A549 (cell line): ENCODE measurements around the gene TESMIN. TPM values are rescaled to one million over a fixed set of nuclear protein-coding genes. Genes with fewer than 3 reads are reported as not detected.

Source experiments
- ATAC-seq, 2 experiments: fragments of 200-7000 bp in 1 of 2; fragments of >200 bp in 1 of 2; cut with Nextera tagmentation in 1 of 2; cut with Tn5 transposase in 1 of 2; 3 replicates each; pipeline versions ENCODE4 v1.8.0 to v1.9.1; 2018 to 2020; ENCODE audit warnings: mild to moderate bottlenecking in 1 of 2, moderate library complexity in 1 of 2
- CTCF ChIA-PET: fragments of 300-600 bp; sonication (Branson Sonifier 250); formaldehyde crosslinking; extraction: SDS; loops from one replicate; lab custom pipeline; 2021; ENCODE audit warnings: antibody characterized with exemption, inconsistent platforms; lab: Yijun Ruan, JAX
- POLR2A ChIA-PET: fragments of 350-600 bp; formaldehyde crosslinking; extraction: SDS; loops from one replicate; lab custom pipeline; 2021; ENCODE audit warnings: antibody characterized with exemption, inconsistent platforms; lab: Yijun Ruan, JAX
- DNase-seq, 2 experiments: peaks; one replicate each; pipeline versions ENCODE4 v3.0.0 to v3.0.0-alpha.2; 2011 to 2016; ENCODE audit warnings: low read depth in 1 of 2, low spot score in 1 of 2
- FAIRE-seq: peaks from 2 replicates; lab custom pipeline; 2011; peaks lifted over from hg19 to GRCh38; lab: Jason Lieb, UNC
- H3K27ac ChIP-seq, 2 experiments: fragments of >200 bp; sonication (Bioruptor Twin); formaldehyde crosslinking; 3 replicates each; pipeline ENCODE4 v1.5.1; 2016 to 2017
- H3K4me1 ChIP-seq: fragments of >200 bp; sonication (Bioruptor Twin); formaldehyde crosslinking; 3 replicates; pipeline ENCODE4 v1.6.1; 2016
- H3K4me2 ChIP-seq: fragments of >200 bp; sonication (Bioruptor Twin); formaldehyde crosslinking; 3 replicates; pipeline ENCODE4 v1.6.1; 2016
- H3K4me3 ChIP-seq: fragments of >200 bp; sonication (Bioruptor Twin); formaldehyde crosslinking; 3 replicates; pipeline ENCODE4 v1.5.1; 2016
- H3K9me3 ChIP-seq: fragments of >200 bp; sonication (Bioruptor Twin); formaldehyde crosslinking; 3 replicates; pipeline ENCODE4 v1.6.1; 2016
- CHD2 ChIP-seq: fragments of 150-350 bp; IDR thresholded peaks from 2 replicates; pipeline ENCODE4 v1.6.1; 2014; ENCODE audit warnings: low read length; ENCODE audit not compliant: partially characterized antibody
- CTCF ChIP-seq: fragments of >200 bp; sonication (Bioruptor Twin); formaldehyde crosslinking; IDR thresholded peaks from 3 replicates; pipeline ENCODE4 v1.5.1; 2016
- EHMT2 ChIP-seq: fragments of 200-600 bp; sonication (generic); IDR thresholded peaks from 2 replicates; pipeline ENCODE4 v1.6.1; 2016; ENCODE audit warnings: antibody characterized with exemption, low read depth, mild to moderate bottlenecking, moderate library complexity
- ESRRA ChIP-seq: fragments of 150-350 bp; IDR thresholded peaks from 2 replicates; pipeline ENCODE4 v1.6.1; 2014; ENCODE audit warnings: mild to moderate bottlenecking, low read length, borderline replicate concordance
- JUN ChIP-seq, 2 experiments: fragments of >200 bp; sonication (Bioruptor Twin); formaldehyde crosslinking; IDR thresholded peaks; 2 replicates in 1 of 2; 3 replicates in 1 of 2; pipeline ENCODE4 v1.6.1; 2016 to 2017
- MAX ChIP-seq: IDR thresholded peaks from 2 replicates; pipeline ENCODE4 v1.6.1; 2012
- MAZ ChIP-seq: fragments of 150-350 bp; IDR thresholded peaks from 2 replicates; pipeline ENCODE4 v1.6.1; 2014; ENCODE audit warnings: antibody characterized with exemption, low read depth, low read length, borderline replicate concordance
- PHF8 ChIP-seq: fragments of 200-600 bp; sonication (generic); IDR thresholded peaks from 2 replicates; pipeline ENCODE4 v1.6.1; 2016; ENCODE audit warnings: low read depth, mild to moderate bottlenecking, antibody characterized with exemption, moderate library complexity, borderline replicate concordance
- POLR2A ChIP-seq: IDR thresholded peaks from 2 replicates; pipeline ENCODE4 v1.6.1; 2012; ENCODE audit warnings: mild to moderate bottlenecking, low read length
- RAD21 ChIP-seq, 2 experiments: fragments of >200 bp in 1 of 2; sonication (Bioruptor Twin) in 1 of 2; formaldehyde crosslinking in 1 of 2; IDR thresholded peaks in 1 of 2; conservative IDR thresholded peaks in 1 of 2; 2 replicates in 1 of 2; 3 replicates in 1 of 2; pipeline ENCODE4 v1.6.1; 2012 to 2018; ENCODE audit warnings: inconsistent platforms in 1 of 2
- SMC3 ChIP-seq: fragments of >200 bp; sonication (Bioruptor Twin); formaldehyde crosslinking; IDR thresholded peaks from 3 replicates; pipeline ENCODE4 v1.6.1; 2018; ENCODE audit warnings: inconsistent platforms
- TFCP2L1 ChIP-seq: fragments of 250-450 bp; sonication (Bioruptor Pico); IDR thresholded peaks from 2 replicates; pipeline ENCODE4 v1.5.0; 2021; ENCODE audit warnings: mild to moderate bottlenecking
- ZC3H11A ChIP-seq: fragments of 450-650 bp; IDR thresholded peaks from 2 replicates; pipeline ENCODE4 v1.6.1; 2014; ENCODE audit warnings: antibody characterized with exemption, mild to moderate bottlenecking
- WGBS: methylation state at CpG from one replicate; pipeline ENCODE4 v1.1.6; 2017; ENCODE audit errors: missing lambda C conversion rate; 5-methylcytosine and 5-hydroxymethylcytosine counted together
- polyA minus RNA-seq: library from RNA; depleted of rRNA, polyadenylated mRNA; stranded (reverse); fragments of >200 nt; gene quantifications from 2 replicates; pipeline ENCODE4 v1.2.3, GENCODE V29; 2011; rRNA and poly(A)+ RNA removed
- polyA plus RNA-seq, 4 experiments: library from polyadenylated mRNA; depleted of rRNA in 3 of 4; stranded (reverse); fragments of >200 nt; fragmentation: RNase III in 1 of 4; extraction: RNeasy Plus Mini Kit Qiagen cat#74134 plus additional on column Dnase treatment in 1 of 4; gene quantifications; 2 replicates in 3 of 4; 3 replicates in 1 of 4; pipeline ENCODE4 v1.2.3, GENCODE V29; 2011 to 2017
- TF ChIP-seq, protein P1 (sequence below): fragments of >200 bp; sonication (Bioruptor Twin); formaldehyde crosslinking; IDR thresholded peaks from 3 replicates; pipeline ENCODE4 v1.6.1; 2016
- TF ChIP-seq, protein P2 (sequence below): fragments of 250-450 bp; sonication (Bioruptor Pico); IDR thresholded peaks from 2 replicates; pipeline ENCODE4 v1.5.0; 2021; ENCODE audit warnings: mild to moderate bottlenecking, moderate library complexity, borderline replicate concordance

TESMIN gene, protein sequence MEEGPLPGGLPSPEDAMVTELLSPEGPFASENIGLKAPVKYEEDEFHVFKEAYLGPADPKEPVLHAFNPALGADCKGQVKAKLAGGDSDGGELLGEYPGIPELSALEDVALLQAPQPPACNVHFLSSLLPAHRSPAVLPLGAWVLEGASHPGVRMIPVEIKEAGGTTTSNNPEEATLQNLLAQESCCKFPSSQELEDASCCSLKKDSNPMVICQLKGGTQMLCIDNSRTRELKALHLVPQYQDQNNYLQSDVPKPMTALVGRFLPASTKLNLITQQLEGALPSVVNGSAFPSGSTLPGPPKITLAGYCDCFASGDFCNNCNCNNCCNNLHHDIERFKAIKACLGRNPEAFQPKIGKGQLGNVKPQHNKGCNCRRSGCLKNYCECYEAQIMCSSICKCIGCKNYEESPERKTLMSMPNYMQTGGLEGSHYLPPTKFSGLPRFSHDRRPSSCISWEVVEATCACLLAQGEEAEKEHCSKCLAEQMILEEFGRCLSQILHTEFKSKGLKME
- polyA plus RNA-seq (2011; rRNA removed): 4.5 and 5.0 TPM in 2 replicates
- 7.7 and 9.3 TPM in 2 replicates for polyA plus RNA-seq (2012; cell fraction: cytosol; rRNA removed)
- 8.9 and 11.6 TPM in 2 replicates for polyA plus RNA-seq (2012; cell fraction: nucleus; rRNA removed)
- 4.7 to 6.4 TPM (median 5.2 TPM) in 3 replicates for polyA plus RNA-seq (2017; fragmentation: RNase III; extraction: RNeasy Plus Mini Kit Qiagen cat#74134 plus additional on column Dnase treatment)
- 1.8 and 2.2 TPM in 2 replicates for polyA minus RNA-seq

DNA sequence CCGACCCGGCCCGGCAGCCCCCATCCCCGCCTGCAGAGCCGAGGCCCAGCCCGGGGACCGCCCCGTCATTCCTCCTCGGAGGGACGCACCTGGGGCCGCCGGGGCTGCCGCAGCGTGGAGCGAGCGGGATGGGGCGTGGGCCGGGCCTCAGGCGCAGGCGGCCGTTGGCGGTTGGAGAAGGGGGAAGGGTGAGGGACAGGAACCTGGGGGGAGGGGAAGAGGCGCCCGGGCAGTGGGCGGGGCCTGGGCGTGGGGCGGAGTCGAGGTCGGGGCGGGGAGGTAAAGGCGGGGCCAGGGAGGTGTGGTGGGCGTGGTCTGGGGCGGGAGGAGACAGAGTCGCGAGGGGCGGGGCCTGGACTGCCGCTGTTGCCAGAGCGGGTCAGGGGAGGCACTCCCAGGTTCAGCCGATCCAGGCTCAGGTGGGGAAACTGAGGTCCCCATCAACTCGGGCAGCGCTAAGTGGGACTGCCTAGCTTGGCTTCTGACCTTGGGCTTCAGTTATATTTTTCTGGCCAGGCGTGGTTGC, at the start of gene TESMIN:
TSS of gene TESMIN (minus strand) at position 190 of the 526 bp plus-strand sequence. CDS start 860 bp downstream, outside the sequence.
- ChIA-PET POLR2A (no interaction called here), CTCF (interaction anchor here (1.4 kb wide), 1 partner anchor 20 kb away, joined by 3 read pairs; no protein-coding TSS in a partner anchor)
- ATAC-seq: peak; percentile 86 to 97
- TF ChIP-seq ZC3H11A (no peak), CHD2 (peak; percentile 75), MAX (peak; percentile 60; the same call in 1 of the 2 replicates), MAZ (0 out of 2 replicates have a peak, but pooled peaks have one; percentile 35), POLR2A (0 out of 2 replicates have a peak, but pooled peaks have one; percentile 21), JUN (IDR thresholded peaks at IDR 0.05) (peak in 1 of 2 experiments; percentile 41; a peak in 1 of 5 replicates), PHF8 (peak; percentile 51; the same call in 1 of the 2 replicates), SMC3 (peak; percentile 11; the same call in 1 of the 3 replicates)
- TF ChIP-seq, protein P1, sequence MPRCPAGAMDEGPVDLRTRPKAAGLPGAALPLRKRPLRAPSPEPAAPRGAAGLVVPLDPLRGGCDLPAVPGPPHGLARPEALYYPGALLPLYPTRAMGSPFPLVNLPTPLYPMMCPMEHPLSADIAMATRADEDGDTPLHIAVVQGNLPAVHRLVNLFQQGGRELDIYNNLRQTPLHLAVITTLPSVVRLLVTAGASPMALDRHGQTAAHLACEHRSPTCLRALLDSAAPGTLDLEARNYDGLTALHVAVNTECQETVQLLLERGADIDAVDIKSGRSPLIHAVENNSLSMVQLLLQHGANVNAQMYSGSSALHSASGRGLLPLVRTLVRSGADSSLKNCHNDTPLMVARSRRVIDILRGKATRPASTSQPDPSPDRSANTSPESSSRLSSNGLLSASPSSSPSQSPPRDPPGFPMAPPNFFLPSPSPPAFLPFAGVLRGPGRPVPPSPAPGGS: no peak
- TF ChIP-seq, protein P2, sequence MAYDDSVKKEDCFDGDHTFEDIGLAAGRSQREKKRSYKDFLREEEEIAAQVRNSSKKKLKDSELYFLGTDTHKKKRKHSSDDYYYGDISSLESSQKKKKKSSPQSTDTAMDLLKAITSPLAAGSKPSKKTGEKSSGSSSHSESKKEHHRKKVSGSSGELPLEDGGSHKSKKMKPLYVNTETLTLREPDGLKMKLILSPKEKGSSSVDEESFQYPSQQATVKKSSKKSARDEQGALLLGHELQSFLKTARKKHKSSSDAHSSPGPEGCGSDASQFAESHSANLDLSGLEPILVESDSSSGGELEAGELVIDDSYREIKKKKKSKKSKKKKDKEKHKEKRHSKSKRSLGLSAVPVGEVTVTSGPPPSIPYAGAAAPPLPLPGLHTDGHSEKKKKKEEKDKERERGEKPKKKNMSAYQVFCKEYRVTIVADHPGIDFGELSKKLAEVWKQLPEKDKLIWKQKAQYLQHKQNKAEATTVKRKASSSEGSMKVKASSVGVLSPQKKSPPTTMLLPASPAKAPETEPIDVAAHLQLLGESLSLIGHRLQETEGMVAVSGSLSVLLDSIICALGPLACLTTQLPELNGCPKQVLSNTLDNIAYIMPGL (CRISPR knock-in tag): no peak
- H3K4me3 ChIP-seq: peak within 1 kb of the TSS; percentile 82
- DNase-seq: peak; percentile 85 to 89
- H3K27ac ChIP-seq: peak within 1 kb of the TSS; percentile 96 to 99
- 0% methylated on average over 4 of the region's 42 CpGs for WGBS
- peak within 1 kb of the TSS; percentile 76 for H3K4me2 ChIP-seq
- no peaks in the 10 kb centered on the region for H3K9me3 ChIP-seq
- no peak for FAIRE-seq
- H3K4me1 ChIP-seq: no peaks in the 10 kb centered on the region

DNA sequence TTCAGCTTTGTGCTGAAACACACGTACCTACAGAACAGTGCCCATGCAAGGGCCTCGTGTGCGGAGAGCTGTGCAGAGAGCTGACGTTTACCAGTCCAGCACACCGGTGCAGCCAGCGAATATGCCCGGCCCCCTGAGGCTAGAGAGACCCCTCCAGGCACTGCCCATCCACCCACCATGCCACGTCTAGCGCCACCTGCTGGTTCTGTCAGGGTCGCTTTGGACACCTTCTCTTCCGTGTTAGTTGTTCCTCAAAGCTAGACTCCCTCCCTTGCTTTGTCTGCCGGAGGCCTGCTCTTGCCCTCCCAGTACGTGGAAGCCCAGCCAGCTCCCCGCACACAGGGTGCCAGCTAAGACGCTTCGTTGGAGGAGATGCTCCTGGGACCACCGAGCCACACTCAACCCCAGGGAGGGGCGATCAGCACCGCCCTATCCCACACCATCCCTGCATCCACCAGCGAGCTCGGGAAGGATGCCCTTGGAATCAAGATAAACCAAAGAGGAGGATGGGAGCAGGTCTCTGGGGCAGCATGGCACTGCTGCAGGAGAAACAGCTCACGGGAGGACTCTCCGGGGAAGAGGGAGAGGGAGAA, 47.0 kb upstream of the TESMIN start:
- no peak overlapping the region for H3K4me2 ChIP-seq
- WGBS: 80% methylated on average over 23 of the region's 23 CpGs
- ATAC-seq: peak; percentile 39 to 85; a peak in 5 of 6 replicates
- no peak for FAIRE-seq
- H3K9me3 ChIP-seq: no peaks in the 10 kb centered on the region
- DNase-seq: no peak
- TF ChIP-seq RAD21 (conservative IDR thresholded peaks at IDR 0.05 in 1 of 2, IDR thresholded peaks at IDR 0.05 in 1 of 2) (peak; percentile 28 to 33; a peak in 2 of 5 replicates), SMC3 (peak; percentile 49), EHMT2 (no peak), ESRRA (no peak), CTCF (peak; percentile 48), MAZ (no peak), TFCP2L1 (CRISPR knock-in tag) (no peak)
- TF ChIP-seq, all 56 proteins: peak for 3
- POLR2A ChIA-PET: no interaction called here
- CTCF ChIA-PET: interaction anchor here (0.6 to 1.9 kb wide), 28 partner anchors 8 to 762 kb away, joined by 3 to 8 read pairs (median 4); no protein-coding TSS in a partner anchor
- no peak overlapping the region for H3K4me3 ChIP-seq
- no peaks in the 10 kb centered on the region for H3K4me1 ChIP-seq
- no peak overlapping the region for H3K27ac ChIP-seq
